DOHH2 (cell line): ENCODE data around the gene IHH.

Source experiments
- CTCF ChIP-seq: fragments of 200-600 bp; sonication (generic); IDR thresholded peaks from one replicate; pipeline ENCODE4 v1.5.1; 2014; ENCODE audit warnings: antibody characterized with exemption, mild to moderate bottlenecking, low read depth, low read length; ENCODE audit not compliant: poor library complexity, severe bottlenecking
- EZH2phosphoT487 ChIP-seq: fragments of 200-600 bp; sonication (generic); IDR thresholded peaks from 2 replicates; pipeline ENCODE4 v1.6.1; 2017; ENCODE audit warnings: borderline replicate concordance, mild to moderate bottlenecking, antibody characterized with exemption, low read length, moderate library complexity, mixed read lengths

- no peak for TF ChIP-seq CTCF
- TF ChIP-seq EZH2phosphoT487: no peak
Observed at GRCh38 chr2:219019436-219019835, 41.3 kb downstream of the IHH start.
